Measurements from ENCODE around the gene SLC35F1.

The SLC35F1 gene

DNA sequence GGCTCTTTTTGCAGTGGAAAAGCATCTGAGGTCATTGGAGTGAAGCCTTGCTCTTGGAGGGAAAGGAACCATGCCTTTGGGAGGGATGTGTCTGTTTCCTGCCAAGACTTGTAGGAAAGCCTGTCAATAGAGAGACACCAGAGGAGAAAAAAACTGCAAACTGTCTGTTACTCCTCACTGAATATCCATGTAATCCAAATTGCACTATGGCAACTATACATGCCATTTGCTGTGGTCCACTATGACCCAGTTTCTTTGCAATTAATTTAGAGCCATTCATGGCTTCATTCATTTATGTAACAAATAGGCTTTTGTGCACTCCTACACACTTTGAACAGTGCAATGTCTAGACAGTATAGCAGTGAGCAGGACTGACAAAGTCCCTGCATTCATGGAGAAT is 296.5 kb downstream of the SLC35F1 start:
- TF ChIP-seq, protein P1, sequence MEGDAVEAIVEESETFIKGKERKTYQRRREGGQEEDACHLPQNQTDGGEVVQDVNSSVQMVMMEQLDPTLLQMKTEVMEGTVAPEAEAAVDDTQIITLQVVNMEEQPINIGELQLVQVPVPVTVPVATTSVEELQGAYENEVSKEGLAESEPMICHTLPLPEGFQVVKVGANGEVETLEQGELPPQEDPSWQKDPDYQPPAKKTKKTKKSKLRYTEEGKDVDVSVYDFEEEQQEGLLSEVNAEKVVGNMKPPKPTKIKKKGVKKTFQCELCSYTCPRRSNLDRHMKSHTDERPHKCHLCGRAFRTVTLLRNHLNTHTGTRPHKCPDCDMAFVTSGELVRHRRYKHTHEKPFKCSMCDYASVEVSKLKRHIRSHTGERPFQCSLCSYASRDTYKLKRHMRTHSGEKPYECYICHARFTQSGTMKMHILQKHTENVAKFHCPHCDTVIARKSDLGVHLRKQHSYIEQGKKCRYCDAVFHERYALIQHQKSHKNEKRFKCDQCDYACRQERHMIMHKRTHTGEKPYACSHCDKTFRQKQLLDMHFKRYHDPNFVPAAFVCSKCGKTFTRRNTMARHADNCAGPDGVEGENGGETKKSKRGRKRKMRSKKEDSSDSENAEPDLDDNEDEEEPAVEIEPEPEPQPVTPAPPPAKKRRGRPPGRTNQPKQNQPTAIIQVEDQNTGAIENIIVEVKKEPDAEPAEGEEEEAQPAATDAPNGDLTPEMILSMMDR (IDR thresholded peaks at IDR 0.05; ENCODE audit: insufficient read depth, low read length) = no peak
- no peak for TF ChIP-seq GABPA (IDR thresholded peaks at IDR 0.05; ENCODE audit: low read depth)
- no peak for TF ChIP-seq POLR2AphosphoS5 (IDR thresholded peaks at IDR 0.05; ENCODE audit: low read depth)
- no peak for TF ChIP-seq SPI1 (IDR thresholded peaks at IDR 0.05; ENCODE audit: borderline replicate concordance, low read depth)
- TF ChIP-seq, protein P2, sequence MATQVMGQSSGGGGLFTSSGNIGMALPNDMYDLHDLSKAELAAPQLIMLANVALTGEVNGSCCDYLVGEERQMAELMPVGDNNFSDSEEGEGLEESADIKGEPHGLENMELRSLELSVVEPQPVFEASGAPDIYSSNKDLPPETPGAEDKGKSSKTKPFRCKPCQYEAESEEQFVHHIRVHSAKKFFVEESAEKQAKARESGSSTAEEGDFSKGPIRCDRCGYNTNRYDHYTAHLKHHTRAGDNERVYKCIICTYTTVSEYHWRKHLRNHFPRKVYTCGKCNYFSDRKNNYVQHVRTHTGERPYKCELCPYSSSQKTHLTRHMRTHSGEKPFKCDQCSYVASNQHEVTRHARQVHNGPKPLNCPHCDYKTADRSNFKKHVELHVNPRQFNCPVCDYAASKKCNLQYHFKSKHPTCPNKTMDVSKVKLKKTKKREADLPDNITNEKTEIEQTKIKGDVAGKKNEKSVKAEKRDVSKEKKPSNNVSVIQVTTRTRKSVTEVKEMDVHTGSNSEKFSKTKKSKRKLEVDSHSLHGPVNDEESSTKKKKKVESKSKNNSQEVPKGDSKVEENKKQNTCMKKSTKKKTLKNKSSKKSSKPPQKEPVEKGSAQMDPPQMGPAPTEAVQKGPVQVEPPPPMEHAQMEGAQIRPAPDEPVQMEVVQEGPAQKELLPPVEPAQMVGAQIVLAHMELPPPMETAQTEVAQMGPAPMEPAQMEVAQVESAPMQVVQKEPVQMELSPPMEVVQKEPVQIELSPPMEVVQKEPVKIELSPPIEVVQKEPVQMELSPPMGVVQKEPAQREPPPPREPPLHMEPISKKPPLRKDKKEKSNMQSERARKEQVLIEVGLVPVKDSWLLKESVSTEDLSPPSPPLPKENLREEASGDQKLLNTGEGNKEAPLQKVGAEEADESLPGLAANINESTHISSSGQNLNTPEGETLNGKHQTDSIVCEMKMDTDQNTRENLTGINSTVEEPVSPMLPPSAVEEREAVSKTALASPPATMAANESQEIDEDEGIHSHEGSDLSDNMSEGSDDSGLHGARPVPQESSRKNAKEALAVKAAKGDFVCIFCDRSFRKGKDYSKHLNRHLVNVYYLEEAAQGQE (IDR thresholded peaks at IDR 0.05; ENCODE audit: insufficient replicate concordance, low read depth) = no peak
- Histone ChIP-seq H3K4me3 (replicated peaks; ENCODE audit: insufficient read depth, low read length) (no peak overlapping the region), H3K27me3 (ENCODE audit: insufficient read depth, poor library complexity, severe bottlenecking) (no peaks in the 10 kb centered on the region), H3K27ac (replicated peaks) (no peak overlapping the region)
- no peak for DNase-seq (ENCODE audit: low read depth in 1 of 2, low spot score in 1 of 2)

DNA sequence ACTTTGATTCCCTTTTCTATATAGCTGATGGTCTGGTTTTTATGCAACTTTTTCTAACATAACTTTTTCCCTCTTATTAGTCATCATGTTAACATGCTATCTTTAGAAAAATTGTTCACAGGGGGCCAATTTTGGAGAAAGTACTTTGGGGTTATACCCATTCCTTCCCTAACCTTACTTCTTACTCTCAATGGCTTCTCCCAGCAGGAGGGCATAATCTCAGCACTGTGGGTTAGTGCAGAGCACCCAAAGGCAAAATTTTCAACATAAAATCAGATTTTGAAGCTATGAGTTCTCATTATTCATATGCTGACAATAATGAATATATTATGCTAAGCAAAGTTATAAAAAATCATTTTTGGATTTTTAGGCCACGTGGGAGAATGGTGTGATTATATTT is 299.2 kb downstream of the SLC35F1 start:
- Histone ChIP-seq H3K27ac (replicated peaks) (no peak overlapping the region), H3K4me3 (replicated peaks; ENCODE audit: insufficient read depth, low read length) (no peak overlapping the region), H3K27me3 (ENCODE audit: insufficient read depth, poor library complexity, severe bottlenecking) (no peaks in the 10 kb centered on the region)
- DNase-seq (ENCODE audit: low read depth in 1 of 2, low spot score in 1 of 2) = no peak
- no peak for TF ChIP-seq SPI1 (IDR thresholded peaks at IDR 0.05; ENCODE audit: borderline replicate concordance, low read depth)
- TF ChIP-seq, protein P2 (IDR thresholded peaks at IDR 0.05; ENCODE audit: insufficient replicate concordance, low read depth) = no peak
- no peak for TF ChIP-seq POLR2AphosphoS5 (IDR thresholded peaks at IDR 0.05; ENCODE audit: low read depth)
- TF ChIP-seq, protein P1 (IDR thresholded peaks at IDR 0.05; ENCODE audit: insufficient read depth, low read length) = no peak
- no peak for TF ChIP-seq GABPA (IDR thresholded peaks at IDR 0.05; ENCODE audit: low read depth)

DNA sequence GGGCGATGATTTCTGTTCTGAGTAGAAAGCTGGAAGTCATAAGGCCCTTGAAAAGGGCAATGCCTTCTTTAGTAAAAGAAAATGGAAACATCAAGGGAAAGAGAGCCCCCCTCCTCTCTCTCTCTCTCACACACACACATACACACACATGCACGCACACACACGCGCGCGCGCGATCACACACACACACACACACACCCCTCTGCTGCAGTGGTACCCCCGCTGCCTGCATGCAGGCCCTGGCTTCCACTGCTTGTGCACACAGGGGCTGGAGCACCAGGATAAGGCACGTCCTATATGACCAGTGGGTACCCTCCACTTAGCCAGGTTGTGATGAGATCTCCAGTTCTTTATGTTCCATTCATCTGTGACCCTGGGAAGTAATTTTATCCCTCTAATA is 300.9 kb downstream of the SLC35F1 start:
- no peak for DNase-seq (ENCODE audit: low read depth in 1 of 2, low spot score in 1 of 2)
- H3K27ac ChIP-seq (replicated peaks) = no peak overlapping the region
- TF ChIP-seq, protein P2 (IDR thresholded peaks at IDR 0.05; ENCODE audit: insufficient replicate concordance, low read depth) = no peak
- no peak for TF ChIP-seq SPI1 (IDR thresholded peaks at IDR 0.05; ENCODE audit: borderline replicate concordance, low read depth)
- TF ChIP-seq GABPA (IDR thresholded peaks at IDR 0.05; ENCODE audit: low read depth) = no peak
- no peak for TF ChIP-seq POLR2AphosphoS5 (IDR thresholded peaks at IDR 0.05; ENCODE audit: low read depth)
- TF ChIP-seq, protein P1 (IDR thresholded peaks at IDR 0.05; ENCODE audit: insufficient read depth, low read length) = no peak
- H3K27me3 ChIP-seq (ENCODE audit: insufficient read depth, poor library complexity, severe bottlenecking) = no peaks in the 10 kb centered on the region
- no peak overlapping the region for H3K4me3 ChIP-seq (replicated peaks; ENCODE audit: insufficient read depth, low read length)

Measured in HL-60 (cell line).